Keratinocyte (primary cell): ENCODE measurements around the gene CLRN2.

ENCODE experiments used
- EZH2 ChIP-seq: IDR thresholded peaks from one replicate; pipeline ENCODE4 v1.6.1; 2012; ENCODE audit warnings: inconsistent platforms, mild to moderate bottlenecking, low read length, moderate library complexity
- TF ChIP-seq, protein P1 (sequence below), 3 experiments: IDR thresholded peaks in 1 of 3; conservative IDR thresholded peaks in 1 of 3; optimal IDR thresholded peaks in 1 of 3; 2 replicates in 2 of 3; 3 replicates in 1 of 3; pipeline versions ENCODE3 to v1.5.1; 2011; ENCODE audit warnings: low read length in 3 of 3, mild to moderate bottlenecking in 3 of 3, moderate library complexity in 2 of 3, control low read depth in 1 of 3, inconsistent platforms in 1 of 3; ENCODE audit not compliant: insufficient read depth in 2 of 3; ENCODE audit errors: extremely low read depth in 1 of 3

DNA sequence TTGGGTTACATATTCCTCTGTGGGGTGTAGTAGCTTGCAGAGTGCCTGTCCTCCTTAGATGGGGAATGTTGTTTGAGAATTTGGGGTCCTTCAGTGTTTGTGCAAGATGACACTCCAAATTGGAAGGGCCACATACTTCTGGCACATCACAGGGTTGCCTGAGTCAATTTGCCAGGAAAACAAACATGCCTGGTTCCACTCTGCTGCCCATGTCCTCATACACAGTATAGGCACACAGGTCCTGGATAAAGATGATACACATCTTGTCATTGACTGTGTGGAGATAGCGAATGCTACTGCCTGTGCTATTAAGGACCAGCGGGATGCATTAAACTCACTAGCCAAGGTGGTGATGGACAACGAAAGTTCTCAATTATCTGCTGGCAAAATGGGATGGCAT lies 50.9 kb downstream of the CLRN2 start:
- TF ChIP-seq, protein P1, sequence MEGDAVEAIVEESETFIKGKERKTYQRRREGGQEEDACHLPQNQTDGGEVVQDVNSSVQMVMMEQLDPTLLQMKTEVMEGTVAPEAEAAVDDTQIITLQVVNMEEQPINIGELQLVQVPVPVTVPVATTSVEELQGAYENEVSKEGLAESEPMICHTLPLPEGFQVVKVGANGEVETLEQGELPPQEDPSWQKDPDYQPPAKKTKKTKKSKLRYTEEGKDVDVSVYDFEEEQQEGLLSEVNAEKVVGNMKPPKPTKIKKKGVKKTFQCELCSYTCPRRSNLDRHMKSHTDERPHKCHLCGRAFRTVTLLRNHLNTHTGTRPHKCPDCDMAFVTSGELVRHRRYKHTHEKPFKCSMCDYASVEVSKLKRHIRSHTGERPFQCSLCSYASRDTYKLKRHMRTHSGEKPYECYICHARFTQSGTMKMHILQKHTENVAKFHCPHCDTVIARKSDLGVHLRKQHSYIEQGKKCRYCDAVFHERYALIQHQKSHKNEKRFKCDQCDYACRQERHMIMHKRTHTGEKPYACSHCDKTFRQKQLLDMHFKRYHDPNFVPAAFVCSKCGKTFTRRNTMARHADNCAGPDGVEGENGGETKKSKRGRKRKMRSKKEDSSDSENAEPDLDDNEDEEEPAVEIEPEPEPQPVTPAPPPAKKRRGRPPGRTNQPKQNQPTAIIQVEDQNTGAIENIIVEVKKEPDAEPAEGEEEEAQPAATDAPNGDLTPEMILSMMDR (optimal IDR thresholded peaks at IDR 0.05 in 1 of 3, IDR thresholded peaks at IDR 0.05 in 1 of 3, conservative IDR thresholded peaks at IDR 0.05 in 1 of 3; ENCODE audit: extremely low read depth in 1 of 3, insufficient read depth in 2 of 3, low read length in 3 of 3): no peak
- TF ChIP-seq EZH2: no peak
